SU-DHL-6 (cell line): Measurements from ENCODE around the gene SRPK2.

Experiments used
- EZH2phosphoT487 ChIP-seq: fragments of 200-600 bp; sonication (generic), shearing (Covaris generic); conservative IDR thresholded peaks from 2 replicates; pipeline ENCODE4 v1.6.1; 2018; ENCODE audit warnings: mild to moderate bottlenecking, antibody characterized with exemption, low read length, moderate library complexity, mixed read lengths
- TF ChIP-seq, protein P1 (sequence below): fragments of 200-600 bp; sonication (generic); IDR thresholded peaks from one replicate; pipeline ENCODE4 v1.5.1; 2017; ENCODE audit warnings: antibody characterized with exemption, mild to moderate bottlenecking, low read length, moderate library complexity; ENCODE audit not compliant: insufficient read depth, poor library complexity, severe bottlenecking

DNA sequence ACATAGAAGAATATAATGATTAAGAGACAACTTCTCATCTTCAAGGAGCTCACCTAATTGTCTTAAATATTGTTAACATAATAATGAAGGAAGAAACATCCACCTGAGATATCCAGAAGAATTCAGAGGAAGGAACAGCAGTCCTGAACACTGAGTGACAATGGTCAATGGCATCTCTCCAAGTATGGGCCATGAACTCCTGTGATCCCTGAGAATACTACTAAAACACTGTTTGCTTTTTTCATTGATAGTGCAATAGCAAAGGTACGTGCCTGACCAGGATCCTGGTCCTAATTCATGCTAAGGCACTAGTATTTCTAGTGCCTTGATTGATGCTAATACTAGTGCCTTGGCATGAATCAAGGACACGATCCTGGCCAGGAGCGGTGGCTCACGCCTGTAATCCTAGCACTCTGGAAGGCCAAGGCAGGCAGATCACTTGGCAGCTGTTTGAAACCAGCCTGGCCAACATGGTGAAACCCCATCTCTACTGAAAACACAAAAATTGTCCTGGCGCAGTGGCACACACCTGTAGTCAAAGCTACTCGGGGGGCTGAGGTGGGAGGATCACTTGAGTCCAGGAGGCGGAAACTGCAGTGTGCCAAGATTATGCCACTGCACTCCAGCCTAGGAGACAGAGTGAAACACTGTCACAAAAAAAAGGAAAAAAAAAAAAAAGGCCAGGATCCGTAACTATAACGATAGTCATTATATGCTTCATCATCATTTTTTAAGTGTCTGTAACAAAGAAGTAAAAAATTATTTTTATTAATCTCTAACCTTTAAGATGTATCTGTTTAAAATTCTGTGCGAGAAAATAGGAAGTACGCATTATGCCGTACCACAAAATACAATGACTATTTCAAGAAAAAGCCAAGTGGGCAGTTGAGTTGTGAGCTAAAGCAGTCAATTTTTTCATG lies 49.1 kb downstream of the SRPK2 start:
- TF ChIP-seq EZH2phosphoT487, result no peak
- TF ChIP-seq, protein P1, sequence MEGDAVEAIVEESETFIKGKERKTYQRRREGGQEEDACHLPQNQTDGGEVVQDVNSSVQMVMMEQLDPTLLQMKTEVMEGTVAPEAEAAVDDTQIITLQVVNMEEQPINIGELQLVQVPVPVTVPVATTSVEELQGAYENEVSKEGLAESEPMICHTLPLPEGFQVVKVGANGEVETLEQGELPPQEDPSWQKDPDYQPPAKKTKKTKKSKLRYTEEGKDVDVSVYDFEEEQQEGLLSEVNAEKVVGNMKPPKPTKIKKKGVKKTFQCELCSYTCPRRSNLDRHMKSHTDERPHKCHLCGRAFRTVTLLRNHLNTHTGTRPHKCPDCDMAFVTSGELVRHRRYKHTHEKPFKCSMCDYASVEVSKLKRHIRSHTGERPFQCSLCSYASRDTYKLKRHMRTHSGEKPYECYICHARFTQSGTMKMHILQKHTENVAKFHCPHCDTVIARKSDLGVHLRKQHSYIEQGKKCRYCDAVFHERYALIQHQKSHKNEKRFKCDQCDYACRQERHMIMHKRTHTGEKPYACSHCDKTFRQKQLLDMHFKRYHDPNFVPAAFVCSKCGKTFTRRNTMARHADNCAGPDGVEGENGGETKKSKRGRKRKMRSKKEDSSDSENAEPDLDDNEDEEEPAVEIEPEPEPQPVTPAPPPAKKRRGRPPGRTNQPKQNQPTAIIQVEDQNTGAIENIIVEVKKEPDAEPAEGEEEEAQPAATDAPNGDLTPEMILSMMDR, result no peak
